ENCODE results near the gene VGLL4. TPM values are rescaled to one million over a fixed set of nuclear protein-coding genes. Genes with fewer than 3 reads are reported as not detected.

The VGLL4 gene
- polyA plus RNA-seq, 3 donors = 8.5 to 13.2 (median 10.0) TPM

- H3K36me3 Mint-ChIP-seq = peaks cover 16 to 54% of the 10 kb centered on the region in 2 donors
- no peak overlapping the region for H2AFZ ChIP-seq (ENCODE audit: insufficient read depth, low read depth, low read length, poor library complexity, severe bottlenecking)
- H3K27ac ChIP-seq (ENCODE audit: low read depth in 1 of 2, low read length in 2 of 2) = peak overlapping the region; percentile 7 to 47
- peaks cover 60% of the 10 kb centered on the region for H3K4me1 Mint-ChIP-seq
- H3K79me2 ChIP-seq (ENCODE audit: insufficient read depth, low read length) = peaks cover 13% of the 10 kb centered on the region
- TF ChIP-seq CTCF (IDR thresholded peaks at IDR 0.05) = no peak
- peaks cover 0 to 18% of the 10 kb centered on the region in 2 donors for H3K9me3 ChIP-seq (replicated peaks in 1 of 2; ENCODE audit: control insufficient read depth in 1 of 2, insufficient read depth in 1 of 2, low read length in 2 of 2)
- H3K36me3 ChIP-seq (replicated peaks in 1 of 2; ENCODE audit: control insufficient read depth in 1 of 2, insufficient read depth in 2 of 2, low read length in 2 of 2) = peaks cover 0 to 14% of the 10 kb centered on the region in 2 donors
- intact Hi-C loops (cut with micrococcal nuclease) = no loop called here
- H3K4me3 Mint-ChIP-seq = no peak overlapping the region
- H3K27ac Mint-ChIP-seq = peak overlapping the region in 4 of 7 donors; percentile 14 to 66 (median 36)
- no peak overlapping the region for H3K4me3 ChIP-seq (replicated peaks in 1 of 3; ENCODE audit: low read depth in 2 of 3, low read length in 3 of 3)
- peak overlapping the region; percentile 23 for H3K4me2 ChIP-seq (replicated peaks; ENCODE audit: extremely low read depth, low read length, poor library complexity, severe bottlenecking)
- no peak for DNase-seq
- 82% methylated on average over 4 of the region's 6 CpGs for WGBS (ENCODE audit: insufficient coverage)
- peaks cover 0 to 2% (median 0%) of the 10 kb centered on the region in 3 donors for H3K27me3 Mint-ChIP-seq (ENCODE audit: low read depth in 3 of 3)
- H3K9me3 Mint-ChIP-seq = peaks cover 3 to 12% (median 5%) of the 10 kb centered on the region in 7 donors
- no peaks in the 10 kb centered on the region for H3K27me3 ChIP-seq (ENCODE audit: control insufficient read depth in 2 of 2, insufficient read depth in 2 of 2, low read length in 2 of 2)
- H3K9ac ChIP-seq (ENCODE audit: insufficient read depth, low read length, poor library complexity, severe bottlenecking) = peak overlapping the region; percentile 36
- peaks cover 42% of the 10 kb centered on the region in 2 donors for H3K4me1 ChIP-seq (ENCODE audit: control insufficient read depth in 1 of 2, insufficient read depth in 2 of 2, low read length in 2 of 2)
- peaks cover 94% of the 10 kb centered on the region for H4K20me1 ChIP-seq (ENCODE audit: insufficient read depth, low read length)
Observed at GRCh38 chr3:11543948-11544387, 99.7 kb downstream of the VGLL4 start.

- peaks cover 92% of the 10 kb centered on the region for H4K20me1 ChIP-seq (ENCODE audit: insufficient read depth, low read length)
- H3K4me3 Mint-ChIP-seq = no peak overlapping the region
- peaks cover 0 to 18% of the 10 kb centered on the region in 2 donors for H3K9me3 ChIP-seq (replicated peaks in 1 of 2; ENCODE audit: control insufficient read depth in 1 of 2, insufficient read depth in 1 of 2, low read length in 2 of 2)
- WGBS (ENCODE audit: insufficient coverage) = 100% methylated on average over 5 of the region's 19 CpGs
- peaks cover 16 to 50% of the 10 kb centered on the region in 2 donors for H3K36me3 Mint-ChIP-seq
- TF ChIP-seq CTCF (IDR thresholded peaks at IDR 0.05) = no peak
- peaks cover 10% of the 10 kb centered on the region for H3K79me2 ChIP-seq (ENCODE audit: insufficient read depth, low read length)
- H3K4me3 ChIP-seq (replicated peaks in 1 of 3; ENCODE audit: low read depth in 2 of 3, low read length in 3 of 3) = no peak overlapping the region
- peaks cover 42% of the 10 kb centered on the region in 2 donors for H3K4me1 ChIP-seq (ENCODE audit: control insufficient read depth in 1 of 2, insufficient read depth in 2 of 2, low read length in 2 of 2)
- no peak overlapping the region for H2AFZ ChIP-seq (ENCODE audit: insufficient read depth, low read depth, low read length, poor library complexity, severe bottlenecking)
- H3K9me3 Mint-ChIP-seq = peaks cover 3 to 12% (median 5%) of the 10 kb centered on the region in 7 donors
- intact Hi-C loops (cut with micrococcal nuclease) = no loop called here
- H3K4me2 ChIP-seq (replicated peaks; ENCODE audit: extremely low read depth, low read length, poor library complexity, severe bottlenecking) = peak overlapping the region; percentile 23
- peak overlapping the region; percentile 36 for H3K9ac ChIP-seq (ENCODE audit: insufficient read depth, low read length, poor library complexity, severe bottlenecking)
- no peaks in the 10 kb centered on the region for H3K27me3 ChIP-seq (ENCODE audit: control insufficient read depth in 2 of 2, insufficient read depth in 2 of 2, low read length in 2 of 2)
- H3K27me3 Mint-ChIP-seq (ENCODE audit: low read depth in 3 of 3) = peaks cover 0 to 2% (median 0%) of the 10 kb centered on the region in 3 donors
- no peak for DNase-seq
- H3K36me3 ChIP-seq (replicated peaks in 1 of 2; ENCODE audit: control insufficient read depth in 1 of 2, insufficient read depth in 2 of 2, low read length in 2 of 2) = peaks cover 0 to 14% of the 10 kb centered on the region in 2 donors
- peak overlapping the region in 1 of 2 donors; percentile 47 for H3K27ac ChIP-seq (ENCODE audit: low read depth in 1 of 2, low read length in 2 of 2)
- peak overlapping the region in 2 of 7 donors; percentile 9 to 66 for H3K27ac Mint-ChIP-seq
- H3K4me1 Mint-ChIP-seq = peaks cover 56% of the 10 kb centered on the region
Observed at GRCh38 chr3:11543141-11543947, 100.4 kb downstream of the VGLL4 start.
